Peyer's patch (tissue), 4 donors: ENCODE data around the gene ZDHHC22. TPM values are rescaled to one million over a fixed set of nuclear protein-coding genes. Genes with fewer than 3 reads are reported as not detected.

Source experiments
- DNase-seq, 3 donors: peaks; one replicate each; pipeline ENCODE4 v3.0.0-alpha.2; 2017 to 2019
- H3K27ac ChIP-seq, 4 donors: fragments of 200-600 bp; sonication (generic); one replicate each; pipeline ENCODE4 v1.5.1; 2016 to 2019
- H3K27me3 ChIP-seq, 2 donors: fragments of 200-600 bp; sonication (generic); one replicate each; pipeline ENCODE4 v1.5.1; 2019
- H3K36me3 ChIP-seq, 3 donors: fragments of 200-600 bp; sonication (generic); one replicate each; pipeline ENCODE4 v1.5.1; 2016 to 2019
- H3K4me1 ChIP-seq, 4 donors: fragments of 200-600 bp; sonication (generic); one replicate each; pipeline ENCODE4 v1.5.1; 2016 to 2019
- H3K4me3 ChIP-seq, 4 donors: fragments of 200-600 bp; sonication (generic); 1 replicate in 3 of 4; 2 replicates in 1 of 4; pipeline ENCODE4 v1.5.1; 2016 to 2019; ENCODE audit warnings: mild to moderate bottlenecking in 1 of 4
- H3K9me3 ChIP-seq, 4 donors: fragments of 200-600 bp; sonication (generic); one replicate each; pipeline ENCODE4 v1.5.1; 2016 to 2019; ENCODE audit warnings: mild to moderate bottlenecking in 1 of 4
- CTCF ChIP-seq, 6 experiments: fragments of 450-650 bp in 4 of 6; fragments of 200-600 bp in 2 of 6; sonication (generic) in 1 of 6; IDR thresholded peaks; one replicate each; pipeline ENCODE4 v1.5.1; 2017 to 2019; ENCODE audit warnings: antibody characterized with exemption in 6 of 6, mild to moderate bottlenecking in 3 of 6, moderate library complexity in 1 of 6
- POLR2A ChIP-seq, 2 donors: fragments of 450-650 bp; IDR thresholded peaks; one replicate each; pipeline ENCODE4 v1.5.1; 2017; ENCODE audit warnings: antibody characterized with exemption in 2 of 2, mild to moderate bottlenecking in 2 of 2, moderate library complexity in 2 of 2
- total RNA-seq, 4 donors: library from RNA; depleted of rRNA; stranded (reverse); fragments of >200 nt; gene quantifications; one replicate each; pipeline ENCODE4 v1.1.0, GENCODE V29; 2016

ZDHHC22 gene
- total RNA-seq, 4 donors from 2014 or later = 0.57 TPM; not detected in 3

- no peak overlapping the region for H3K27ac ChIP-seq
- H3K4me3 ChIP-seq = no peak overlapping the region
- peaks cover 0 to 23% (median 14%) of the 10 kb centered on the region in 4 donors for H3K4me1 ChIP-seq
- peaks cover 0 to 18% of the 10 kb centered on the region in 2 donors for H3K27me3 ChIP-seq
- DNase-seq = no peak
- TF ChIP-seq POLR2A (IDR thresholded peaks at IDR 0.05) = no peak
- TF ChIP-seq CTCF (IDR thresholded peaks at IDR 0.05) = no peak
- no peaks in the 10 kb centered on the region for H3K36me3 ChIP-seq
- no peaks in the 10 kb centered on the region for H3K9me3 ChIP-seq
Observed at GRCh38 chr14:77144412-77145115, 3.0 kb upstream of the ZDHHC22 start.

GRCh38 chr14:77143071-77143470 lies 1.5 kb upstream of the ZDHHC22 start:
- Histone ChIP-seq H3K4me3 (no peak overlapping the region), H3K27ac (no peak overlapping the region), H3K9me3 (no peaks in the 10 kb centered on the region), H3K4me1 (peaks cover 0 to 31% (median 14%) of the 10 kb centered on the region in 4 donors), H3K36me3 (no peaks in the 10 kb centered on the region), H3K27me3 (peaks cover 0 to 32% of the 10 kb centered on the region in 2 donors)
- no peak for DNase-seq
- TF ChIP-seq POLR2A (IDR thresholded peaks at IDR 0.05) (no peak), CTCF (IDR thresholded peaks at IDR 0.05) (no peak)

GRCh38 chr14:77142005-77142800 lies 612 bp upstream of the ZDHHC22 start:
- no peaks in the 10 kb centered on the region for H3K36me3 ChIP-seq
- DNase-seq = no peak
- TF ChIP-seq CTCF (IDR thresholded peaks at IDR 0.05) (no peak), POLR2A (IDR thresholded peaks at IDR 0.05) (no peak)
- no peak overlapping the region for H3K27ac ChIP-seq
- H3K27me3 ChIP-seq = peaks cover 0 to 32% of the 10 kb centered on the region in 2 donors
- H3K4me3 ChIP-seq = no peak overlapping the region
- no peaks in the 10 kb centered on the region for H3K9me3 ChIP-seq
- peaks cover 0 to 31% (median 14%) of the 10 kb centered on the region in 4 donors for H3K4me1 ChIP-seq

- H3K4me1 ChIP-seq = peaks cover 0 to 31% (median 14%) of the 10 kb centered on the region in 4 donors
- no peak overlapping the region for H3K27ac ChIP-seq
- no peaks in the 10 kb centered on the region for H3K36me3 ChIP-seq
- no peak for TF ChIP-seq POLR2A (IDR thresholded peaks at IDR 0.05)
- no peak for TF ChIP-seq CTCF (IDR thresholded peaks at IDR 0.05)
- DNase-seq = no peak
- no peaks in the 10 kb centered on the region for H3K9me3 ChIP-seq
- H3K27me3 ChIP-seq = peaks cover 0 to 32% of the 10 kb centered on the region in 2 donors
- H3K4me3 ChIP-seq = peak overlapping the region in 3 of 4 donors; percentile 24 to 41 (median 34)
Observed at GRCh38 chr14:77140359-77141213, 1.0 kb downstream of the ZDHHC22 start.
